DND-41 (cell line): ENCODE data around the gene HECW1.
"Not testable (repeated sequence)": the region's sequence is repeated elsewhere in the genome, so short reads cannot be mapped to it uniquely, and the experiment has no call there.

ENCODE experiments used
- CTCF ChIP-seq: IDR thresholded peaks from 2 replicates; pipeline ENCODE4 v1.5.1; 2012; ENCODE audit warnings: borderline replicate concordance, low read length, moderate library complexity, mild to moderate bottlenecking; ENCODE audit not compliant: poor library complexity, severe bottlenecking; ENCODE audit errors: extremely low read depth
- EZH2 ChIP-seq: IDR thresholded peaks from 3 replicates; pipeline ENCODE4 v1.6.1; 2012; ENCODE audit warnings: borderline replicate concordance, low read depth, mild to moderate bottlenecking, moderate library complexity, low read length, inconsistent platforms; ENCODE audit not compliant: severe bottlenecking

GRCh38 chr7:43573832-43574231 lies 461.4 kb downstream of the HECW1 start:
- TF ChIP-seq CTCF, EZH2: not testable (repeated sequence)
